RWPE2 (cell line): ENCODE results near the gene POM121C.
A peak's percentile ranks its signal among the peaks of the same experiment; 100 is the strongest.
"Not testable (repeated sequence)": the region's sequence is repeated elsewhere in the genome, so short reads cannot be mapped to it uniquely, and the experiment has no call there.

Experiments used
- ATAC-seq: fragments of 200-7000 bp; cut with Tn5 transposase; 3 replicates; pipeline ENCODE4 v1.9.1; 2021; ENCODE audit warnings: low read depth
- DNase-seq: peaks from one replicate; pipeline ENCODE4 v3.0.0-alpha.2; 2020; ENCODE audit warnings: low spot score
- H3K27ac ChIP-seq: fragments of 450-650 bp; 2 replicates; pipeline ENCODE4 v1.5.1; 2017; ENCODE audit warnings: mild to moderate bottlenecking; ENCODE audit not compliant: poor library complexity, severe bottlenecking
- H3K27me3 ChIP-seq: fragments of 250-450 bp; sonication (Bioruptor Pico); 2 replicates; pipeline ENCODE4 v1.5.1; 2021; ENCODE audit warnings: mild to moderate bottlenecking, moderate library complexity; ENCODE audit not compliant: insufficient read depth, poor library complexity, severe bottlenecking
- H3K36me3 ChIP-seq: fragments of 250-450 bp; sonication (Bioruptor Pico); 2 replicates; pipeline ENCODE4 v1.5.1; 2020; ENCODE audit warnings: low read depth, mild to moderate bottlenecking, moderate library complexity
- H3K4me1 ChIP-seq: fragments of 250-450 bp; sonication (Bioruptor Pico); 2 replicates; pipeline ENCODE4 v1.5.1; 2021; ENCODE audit warnings: mild to moderate bottlenecking, moderate library complexity; ENCODE audit not compliant: insufficient read depth, poor library complexity, severe bottlenecking
- H3K4me3 ChIP-seq: fragments of 250-450 bp; sonication (Bioruptor Pico); 2 replicates; pipeline ENCODE4 v1.5.1; 2021; ENCODE audit warnings: mild to moderate bottlenecking, moderate library complexity; ENCODE audit not compliant: severe bottlenecking
- H3K9me3 ChIP-seq: fragments of 250-450 bp; sonication (Bioruptor Pico); 2 replicates; pipeline ENCODE4 v1.5.1; 2021; ENCODE audit warnings: mild to moderate bottlenecking, moderate library complexity; ENCODE audit not compliant: severe bottlenecking
- TF ChIP-seq, protein P1 (sequence below): fragments of 450-650 bp; IDR thresholded peaks from one replicate; pipeline ENCODE4 v1.5.1; 2017; ENCODE audit warnings: mild to moderate bottlenecking, moderate library complexity; ENCODE audit not compliant: poor library complexity, severe bottlenecking

POM121C gene

DNA sequence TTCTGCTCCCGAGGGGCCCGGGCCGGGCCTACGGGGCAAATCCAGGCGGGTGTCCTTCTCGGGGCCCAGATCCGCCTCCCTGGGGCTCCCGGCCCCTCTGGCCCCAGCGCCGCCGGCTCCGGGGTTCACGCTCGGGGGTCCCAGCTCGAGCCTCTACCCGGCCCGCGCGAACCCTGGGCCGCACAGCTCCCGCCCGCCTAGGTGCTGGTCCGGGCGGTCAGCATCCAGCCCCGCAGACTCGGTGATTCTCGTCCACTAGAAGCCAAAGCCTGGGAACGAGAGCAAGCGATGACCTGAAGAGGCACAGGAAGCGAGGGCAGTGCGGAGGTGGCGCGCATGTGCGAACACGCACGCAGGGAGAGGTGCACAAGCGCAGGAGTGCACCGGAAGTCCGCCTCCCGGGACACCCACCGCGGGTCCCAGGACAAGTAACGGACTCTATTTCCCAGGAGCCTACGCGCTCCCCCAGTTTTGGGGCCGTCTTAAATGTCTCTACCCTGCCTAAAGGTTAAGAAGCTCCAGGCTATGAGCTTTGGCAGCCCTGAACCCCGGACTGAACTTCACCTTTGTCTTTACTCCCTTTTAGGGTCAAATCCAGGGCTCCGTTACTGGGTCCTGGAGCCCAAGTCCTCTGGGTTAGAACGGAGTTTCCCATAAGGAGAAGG lies at the start of gene POM121C:
Gene POM121C, minus strand, starts transcription at position 321 of the 665 bp plus-strand sequence. CDS start 44,803 bp downstream, outside the sequence.
- H3K4me1 ChIP-seq, H3K27me3 ChIP-seq, H3K36me3 ChIP-seq, H3K9me3 ChIP-seq: not testable (repeated sequence)
- ATAC-seq (peak; percentile 100), DNase-seq (peak; percentile 93)
- Histone ChIP-seq H3K4me3 (peak within 1 kb of the TSS; percentile 96), H3K27ac (peak within 1 kb of the TSS; percentile 52)

- no peak overlapping the region for H3K27ac ChIP-seq
Measured at GRCh38 chr7:75534727-75535307, 48.7 kb upstream of the POM121C start.

GRCh38 chr7:75533926-75534325 lies 47.8 kb upstream of the POM121C start:
- H3K4me1 ChIP-seq: no peaks in the 10 kb centered on the region
- H3K36me3 ChIP-seq: 0 out of 2 replicates have a peak, but pooled peaks cover 2% of the 10 kb centered on the region
- TF ChIP-seq, protein P1, sequence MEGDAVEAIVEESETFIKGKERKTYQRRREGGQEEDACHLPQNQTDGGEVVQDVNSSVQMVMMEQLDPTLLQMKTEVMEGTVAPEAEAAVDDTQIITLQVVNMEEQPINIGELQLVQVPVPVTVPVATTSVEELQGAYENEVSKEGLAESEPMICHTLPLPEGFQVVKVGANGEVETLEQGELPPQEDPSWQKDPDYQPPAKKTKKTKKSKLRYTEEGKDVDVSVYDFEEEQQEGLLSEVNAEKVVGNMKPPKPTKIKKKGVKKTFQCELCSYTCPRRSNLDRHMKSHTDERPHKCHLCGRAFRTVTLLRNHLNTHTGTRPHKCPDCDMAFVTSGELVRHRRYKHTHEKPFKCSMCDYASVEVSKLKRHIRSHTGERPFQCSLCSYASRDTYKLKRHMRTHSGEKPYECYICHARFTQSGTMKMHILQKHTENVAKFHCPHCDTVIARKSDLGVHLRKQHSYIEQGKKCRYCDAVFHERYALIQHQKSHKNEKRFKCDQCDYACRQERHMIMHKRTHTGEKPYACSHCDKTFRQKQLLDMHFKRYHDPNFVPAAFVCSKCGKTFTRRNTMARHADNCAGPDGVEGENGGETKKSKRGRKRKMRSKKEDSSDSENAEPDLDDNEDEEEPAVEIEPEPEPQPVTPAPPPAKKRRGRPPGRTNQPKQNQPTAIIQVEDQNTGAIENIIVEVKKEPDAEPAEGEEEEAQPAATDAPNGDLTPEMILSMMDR: no peak
- no peak for ATAC-seq
- no peaks in the 10 kb centered on the region for H3K9me3 ChIP-seq
- no peak overlapping the region for H3K27ac ChIP-seq
- DNase-seq: peak; percentile 26
- no peak overlapping the region for H3K4me3 ChIP-seq
- no peaks in the 10 kb centered on the region for H3K27me3 ChIP-seq

More at GRCh38 chr7:75534727-75535307, 48.7 kb upstream of the POM121C start:
- no peaks in the 10 kb centered on the region for H3K27me3 ChIP-seq
- no peaks in the 10 kb centered on the region for H3K4me1 ChIP-seq
- no peak for DNase-seq
- no peak overlapping the region for H3K4me3 ChIP-seq
- no peak for ATAC-seq
- TF ChIP-seq, protein P1: no peak
- 0 out of 2 replicates have a peak, but pooled peaks cover 4% of the 10 kb centered on the region for H3K36me3 ChIP-seq
- H3K9me3 ChIP-seq: no peaks in the 10 kb centered on the region

- TF ChIP-seq, protein P1: no peak
- Histone ChIP-seq H3K27me3 (no peaks in the 10 kb centered on the region), H3K4me1 (no peaks in the 10 kb centered on the region), H3K27ac (no peak overlapping the region), H3K4me3 (no peak overlapping the region), H3K9me3 (no peaks in the 10 kb centered on the region), H3K36me3 (no peaks in the 10 kb centered on the region)
- DNase-seq (peak; percentile 2), ATAC-seq (no peak)
Measured at GRCh38 chr7:75532639-75533038, 46.5 kb upstream of the POM121C start.

GRCh38 chr7:75531359-75531821 lies 45.3 kb upstream of the POM121C start:
- Histone ChIP-seq H3K27me3 (no peaks in the 10 kb centered on the region), H3K4me3 (no peak overlapping the region), H3K9me3 (no peaks in the 10 kb centered on the region), H3K4me1 (no peaks in the 10 kb centered on the region), H3K36me3 (no peaks in the 10 kb centered on the region), H3K27ac (no peak overlapping the region)
- TF ChIP-seq, protein P1: no peak
- DNase-seq (peak; percentile 15), ATAC-seq (no peak)

GRCh38 chr7:75527224-75527722 lies 41.2 kb upstream of the POM121C start:
- not testable (repeated sequence) for H3K4me1 ChIP-seq, DNase-seq
- peak; percentile 2; the same call in 1 of the 3 replicates for ATAC-seq

DNA sequence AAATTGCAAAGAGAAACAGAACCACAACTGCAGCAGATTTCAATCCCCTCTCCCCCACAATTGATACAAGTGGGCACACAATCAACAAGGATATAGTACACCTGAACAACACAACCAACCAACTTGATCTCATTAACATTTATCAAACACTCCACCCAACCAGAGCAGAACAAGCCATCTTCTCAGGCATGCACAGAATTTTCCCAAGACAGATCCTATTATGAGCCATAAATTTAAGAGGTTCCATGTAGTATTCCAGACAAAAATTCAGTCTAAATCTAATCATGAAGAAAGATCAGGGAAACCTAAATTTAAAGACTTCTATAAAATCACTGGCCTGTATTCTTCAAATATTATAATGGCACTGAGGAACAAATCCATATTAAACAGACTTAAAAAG lies 35.6 kb upstream of the POM121C start:
- not testable (repeated sequence) for H3K27me3 ChIP-seq, DNase-seq, H3K4me1 ChIP-seq, H3K9me3 ChIP-seq, H3K27ac ChIP-seq, ATAC-seq, H3K4me3 ChIP-seq
- H3K36me3 ChIP-seq: peaks cover 57% of the 10 kb centered on the region

More at GRCh38 chr7:75527224-75527722, 41.2 kb upstream of the POM121C start:
- peak overlapping the region; percentile 60 for H3K27ac ChIP-seq
- not testable (repeated sequence) for H3K27me3 ChIP-seq, H3K9me3 ChIP-seq
- peak overlapping the region; percentile 77 for H3K4me3 ChIP-seq
- H3K36me3 ChIP-seq: peaks cover 31% of the 10 kb centered on the region
